ENCODE data around the gene DIPK1B. TPM values are rescaled to one million over a fixed set of nuclear protein-coding genes. Genes with fewer than 3 reads are reported as not detected.

The DIPK1B gene
- total and polyA plus RNA-seq, 2 experiments from 2014 or later: 18.7 to 60.0 TPM

GRCh38 chr9:136746155-136746490, 33.8 kb downstream of the DIPK1B start:
- no peaks in the 10 kb centered on the region for H3F3A ChIP-seq (replicated peaks; ENCODE audit: low read depth)
- no peak overlapping the region for H3K27ac ChIP-seq (ENCODE audit: low read depth)
- no peaks in the 10 kb centered on the region for H3K27me3 ChIP-seq (ENCODE audit: insufficient read depth)
- H3K4me3 ChIP-seq: no peak overlapping the region
- no peaks in the 10 kb centered on the region for H3K79me2 ChIP-seq (replicated peaks; ENCODE audit: insufficient read depth)
- TF ChIP-seq CREB1 (CRISPR knock-in tag; IDR thresholded peaks at IDR 0.05; ENCODE audit: low read depth) (no peak), ZNF462 (CRISPR knock-in tag; IDR thresholded peaks at IDR 0.05) (no peak), CTCF (conservative IDR thresholded peaks at IDR 0.05; ENCODE audit: low read depth in 2 of 2) (no peak), EZH2phosphoT487 (IDR thresholded peaks at IDR 0.05; ENCODE audit: unreplicated experiment) (no peak), JUNB (IDR thresholded peaks at IDR 0.05; ENCODE audit: unreplicated experiment) (no peak), POLR2AphosphoS5 (IDR thresholded peaks at IDR 0.05; ENCODE audit: low read depth) (no peak), REST (IDR thresholded peaks at IDR 0.05; ENCODE audit: unreplicated experiment) (no peak), STAT1 (IDR thresholded peaks at IDR 0.05; ENCODE audit: unreplicated experiment) (no peak), ZNF114 (CRISPR knock-in tag; IDR thresholded peaks at IDR 0.05) (no peak), NANOG (IDR thresholded peaks at IDR 0.05; ENCODE audit: borderline replicate concordance) (no peak), ZNF331 (CRISPR knock-in tag; IDR thresholded peaks at IDR 0.05; ENCODE audit: low read depth) (no peak), EZH2 (IDR thresholded peaks at IDR 0.05; ENCODE audit: low read depth, unreplicated experiment) (no peak), ETS1 (IDR thresholded peaks at IDR 0.05) (no peak)
- no peak overlapping the region for H3K4me3 Mint-ChIP-seq
- H3K36me3 ChIP-seq (ENCODE audit: insufficient read depth): no peaks in the 10 kb centered on the region
- ATAC-seq (no peak), DNase-seq (ENCODE audit: low spot score) (no peak)
- peaks cover 2% of the 10 kb centered on the region; the same call in 1 of the 3 replicates for H3K4me1 Mint-ChIP-seq
- no peaks in the 10 kb centered on the region for H4K20me1 ChIP-seq (replicated peaks; ENCODE audit: insufficient read depth)
- H3K27ac Mint-ChIP-seq: no peak overlapping the region
- peaks cover 4% of the 10 kb centered on the region for H3K27me3 Mint-ChIP-seq (ENCODE audit: insufficient read depth, low read depth, poor library complexity)
- no peak overlapping the region for H2AFZ ChIP-seq
- no peaks in the 10 kb centered on the region for H3K36me3 Mint-ChIP-seq (ENCODE audit: low read depth)
- no peaks in the 10 kb centered on the region; the same call in 2 of the 3 replicates for H3K9me3 Mint-ChIP-seq
- H3K4me2 ChIP-seq: no peak overlapping the region
- no peaks in the 10 kb centered on the region for H3K9me2 ChIP-seq (ENCODE audit: insufficient read depth)
- H3K4me1 ChIP-seq (ENCODE audit: insufficient read depth): no peaks in the 10 kb centered on the region

Measured in GM23338 (cell line).